ENCODE results near the gene NVL.

NVL gene

DNA sequence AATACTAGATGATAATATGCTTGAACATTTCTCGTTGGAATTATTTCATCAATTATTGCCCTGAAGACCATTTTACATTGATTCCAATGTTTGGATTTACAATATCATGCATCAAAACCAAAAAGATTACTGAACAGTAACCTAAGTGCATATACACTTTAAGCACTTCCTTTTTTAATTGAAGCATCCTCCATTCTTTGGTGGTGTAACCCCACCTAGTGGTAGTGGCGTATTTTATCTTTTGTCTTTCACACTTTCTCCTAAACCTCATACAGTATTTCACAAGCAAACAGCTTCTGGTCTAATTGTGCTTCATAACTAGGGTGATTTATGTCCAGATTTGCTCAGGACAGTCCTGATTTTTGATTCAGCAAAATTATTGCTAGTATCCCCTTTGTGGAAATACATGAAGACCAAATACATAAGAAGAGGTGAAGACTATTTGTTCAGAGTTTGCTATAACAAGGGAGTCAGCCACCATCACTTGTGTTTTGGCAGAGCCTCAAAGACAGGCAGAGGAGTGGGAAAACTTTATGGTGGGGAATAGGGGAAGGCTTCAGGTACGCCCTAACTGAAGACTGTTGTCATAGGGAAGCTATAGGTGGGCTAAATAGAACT is 3.4 kb upstream of the NVL start (continued):
- TF ChIP-seq, protein P1, sequence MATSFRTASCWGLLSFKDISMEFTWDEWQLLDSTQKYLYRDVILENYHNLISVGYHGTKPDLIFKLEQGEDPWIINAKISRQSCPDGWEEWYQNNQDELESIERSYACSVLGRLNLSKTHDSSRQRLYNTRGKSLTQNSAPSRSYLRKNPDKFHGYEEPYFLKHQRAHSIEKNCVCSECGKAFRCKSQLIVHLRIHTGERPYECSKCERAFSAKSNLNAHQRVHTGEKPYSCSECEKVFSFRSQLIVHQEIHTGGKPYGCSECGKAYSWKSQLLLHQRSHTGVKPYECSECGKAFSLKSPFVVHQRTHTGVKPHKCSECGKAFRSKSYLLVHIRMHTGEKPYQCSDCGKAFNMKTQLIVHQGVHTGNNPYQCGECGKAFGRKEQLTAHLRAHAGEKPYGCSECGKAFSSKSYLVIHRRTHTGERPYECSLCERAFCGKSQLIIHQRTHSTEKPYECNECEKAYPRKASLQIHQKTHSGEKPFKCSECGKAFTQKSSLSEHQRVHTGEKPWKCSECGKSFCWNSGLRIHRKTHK (tag by site-specific recombination; IDR thresholded peaks at IDR 0.05), result no peak
- TF ChIP-seq ZNF366 (tag by site-specific recombination; conservative IDR thresholded peaks at IDR 0.05) (peak; percentile 68), ZNF184 (tag by site-specific recombination; IDR thresholded peaks at IDR 0.05) (0 out of 2 replicates have a peak, but pooled peaks have one; percentile 40), ZNF560 (tag by site-specific recombination; IDR thresholded peaks at IDR 0.05; ENCODE audit: borderline replicate concordance) (no peak), ZNF114 (tag by site-specific recombination; IDR thresholded peaks at IDR 0.05) (no peak), ZNF2 (tag by site-specific recombination; IDR thresholded peaks at IDR 0.05) (peak; percentile 90), FEZF1 (tag by site-specific recombination; IDR thresholded peaks at IDR 0.05) (no peak), KLF10 (tag by site-specific recombination; IDR thresholded peaks at IDR 0.05) (no peak), ZBTB17 (tag by site-specific recombination; IDR thresholded peaks at IDR 0.05) (peak; percentile 70), ZNF146 (tag by site-specific recombination; IDR thresholded peaks at IDR 0.05) (no peak), ZNF354C (tag by site-specific recombination; IDR thresholded peaks at IDR 0.05; ENCODE audit: borderline replicate concordance, low read depth) (no peak), ZNF48 (tag by site-specific recombination; IDR thresholded peaks at IDR 0.05) (no peak), ZNF529 (tag by site-specific recombination; IDR thresholded peaks at IDR 0.05; ENCODE audit: insufficient replicate concordance) (no peak), SCRT2 (tag by site-specific recombination; IDR thresholded peaks at IDR 0.05) (no peak), ZSCAN23 (tag by site-specific recombination; IDR thresholded peaks at IDR 0.05) (no peak), ZNF214 (tag by site-specific recombination; IDR thresholded peaks at IDR 0.05; ENCODE audit: borderline replicate concordance) (no peak), ZNF558 (tag by site-specific recombination; IDR thresholded peaks at IDR 0.05) (0 out of 2 replicates have a peak, but pooled peaks have one; percentile 9), ZEB2 (tag by site-specific recombination; IDR thresholded peaks at IDR 0.05) (peak; percentile 50; the same call in 1 of the 2 replicates)
- TF ChIP-seq, protein P2, sequence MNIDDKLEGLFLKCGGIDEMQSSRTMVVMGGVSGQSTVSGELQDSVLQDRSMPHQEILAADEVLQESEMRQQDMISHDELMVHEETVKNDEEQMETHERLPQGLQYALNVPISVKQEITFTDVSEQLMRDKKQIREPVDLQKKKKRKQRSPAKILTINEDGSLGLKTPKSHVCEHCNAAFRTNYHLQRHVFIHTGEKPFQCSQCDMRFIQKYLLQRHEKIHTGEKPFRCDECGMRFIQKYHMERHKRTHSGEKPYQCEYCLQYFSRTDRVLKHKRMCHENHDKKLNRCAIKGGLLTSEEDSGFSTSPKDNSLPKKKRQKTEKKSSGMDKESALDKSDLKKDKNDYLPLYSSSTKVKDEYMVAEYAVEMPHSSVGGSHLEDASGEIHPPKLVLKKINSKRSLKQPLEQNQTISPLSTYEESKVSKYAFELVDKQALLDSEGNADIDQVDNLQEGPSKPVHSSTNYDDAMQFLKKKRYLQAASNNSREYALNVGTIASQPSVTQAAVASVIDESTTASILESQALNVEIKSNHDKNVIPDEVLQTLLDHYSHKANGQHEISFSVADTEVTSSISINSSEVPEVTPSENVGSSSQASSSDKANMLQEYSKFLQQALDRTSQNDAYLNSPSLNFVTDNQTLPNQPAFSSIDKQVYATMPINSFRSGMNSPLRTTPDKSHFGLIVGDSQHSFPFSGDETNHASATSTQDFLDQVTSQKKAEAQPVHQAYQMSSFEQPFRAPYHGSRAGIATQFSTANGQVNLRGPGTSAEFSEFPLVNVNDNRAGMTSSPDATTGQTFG (tag by site-specific recombination; IDR thresholded peaks at IDR 0.05; ENCODE audit: borderline replicate concordance), result no peak
- TF ChIP-seq, protein P3, sequence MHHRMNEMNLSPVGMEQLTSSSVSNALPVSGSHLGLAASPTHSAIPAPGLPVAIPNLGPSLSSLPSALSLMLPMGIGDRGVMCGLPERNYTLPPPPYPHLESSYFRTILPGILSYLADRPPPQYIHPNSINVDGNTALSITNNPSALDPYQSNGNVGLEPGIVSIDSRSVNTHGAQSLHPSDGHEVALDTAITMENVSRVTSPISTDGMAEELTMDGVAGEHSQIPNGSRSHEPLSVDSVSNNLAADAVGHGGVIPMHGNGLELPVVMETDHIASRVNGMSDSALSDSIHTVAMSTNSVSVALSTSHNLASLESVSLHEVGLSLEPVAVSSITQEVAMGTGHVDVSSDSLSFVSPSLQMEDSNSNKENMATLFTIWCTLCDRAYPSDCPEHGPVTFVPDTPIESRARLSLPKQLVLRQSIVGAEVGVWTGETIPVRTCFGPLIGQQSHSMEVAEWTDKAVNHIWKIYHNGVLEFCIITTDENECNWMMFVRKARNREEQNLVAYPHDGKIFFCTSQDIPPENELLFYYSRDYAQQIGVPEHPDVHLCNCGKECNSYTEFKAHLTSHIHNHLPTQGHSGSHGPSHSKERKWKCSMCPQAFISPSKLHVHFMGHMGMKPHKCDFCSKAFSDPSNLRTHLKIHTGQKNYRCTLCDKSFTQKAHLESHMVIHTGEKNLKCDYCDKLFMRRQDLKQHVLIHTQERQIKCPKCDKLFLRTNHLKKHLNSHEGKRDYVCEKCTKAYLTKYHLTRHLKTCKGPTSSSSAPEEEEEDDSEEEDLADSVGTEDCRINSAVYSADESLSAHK (tag by site-specific recombination; IDR thresholded peaks at IDR 0.05), result no peak
- TF ChIP-seq, protein P4, sequence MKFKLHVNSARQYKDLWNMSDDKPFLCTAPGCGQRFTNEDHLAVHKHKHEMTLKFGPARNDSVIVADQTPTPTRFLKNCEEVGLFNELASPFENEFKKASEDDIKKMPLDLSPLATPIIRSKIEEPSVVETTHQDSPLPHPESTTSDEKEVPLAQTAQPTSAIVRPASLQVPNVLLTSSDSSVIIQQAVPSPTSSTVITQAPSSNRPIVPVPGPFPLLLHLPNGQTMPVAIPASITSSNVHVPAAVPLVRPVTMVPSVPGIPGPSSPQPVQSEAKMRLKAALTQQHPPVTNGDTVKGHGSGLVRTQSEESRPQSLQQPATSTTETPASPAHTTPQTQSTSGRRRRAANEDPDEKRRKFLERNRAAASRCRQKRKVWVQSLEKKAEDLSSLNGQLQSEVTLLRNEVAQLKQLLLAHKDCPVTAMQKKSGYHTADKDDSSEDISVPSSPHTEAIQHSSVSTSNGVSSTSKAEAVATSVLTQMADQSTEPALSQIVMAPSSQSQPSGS (tag by site-specific recombination; IDR thresholded peaks at IDR 0.05; ENCODE audit: low read depth), result no peak
- TF ChIP-seq, protein P5, sequence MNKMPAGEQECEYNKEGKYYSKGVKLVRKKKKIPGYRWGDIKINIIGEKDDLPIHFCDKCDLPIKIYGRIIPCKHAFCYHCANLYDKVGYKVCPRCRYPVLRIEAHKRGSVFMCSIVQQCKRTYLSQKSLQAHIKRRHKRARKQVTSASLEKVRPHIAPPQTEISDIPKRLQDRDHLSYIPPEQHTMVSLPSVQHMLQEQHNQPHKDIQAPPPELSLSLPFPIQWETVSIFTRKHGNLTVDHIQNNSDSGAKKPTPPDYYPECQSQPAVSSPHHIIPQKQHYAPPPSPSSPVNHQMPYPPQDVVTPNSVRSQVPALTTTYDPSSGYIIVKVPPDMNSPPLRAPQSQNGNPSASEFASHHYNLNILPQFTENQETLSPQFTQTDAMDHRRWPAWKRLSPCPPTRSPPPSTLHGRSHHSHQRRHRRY (tag by site-specific recombination; IDR thresholded peaks at IDR 0.05), result no peak
- TF ChIP-seq, protein P6, sequence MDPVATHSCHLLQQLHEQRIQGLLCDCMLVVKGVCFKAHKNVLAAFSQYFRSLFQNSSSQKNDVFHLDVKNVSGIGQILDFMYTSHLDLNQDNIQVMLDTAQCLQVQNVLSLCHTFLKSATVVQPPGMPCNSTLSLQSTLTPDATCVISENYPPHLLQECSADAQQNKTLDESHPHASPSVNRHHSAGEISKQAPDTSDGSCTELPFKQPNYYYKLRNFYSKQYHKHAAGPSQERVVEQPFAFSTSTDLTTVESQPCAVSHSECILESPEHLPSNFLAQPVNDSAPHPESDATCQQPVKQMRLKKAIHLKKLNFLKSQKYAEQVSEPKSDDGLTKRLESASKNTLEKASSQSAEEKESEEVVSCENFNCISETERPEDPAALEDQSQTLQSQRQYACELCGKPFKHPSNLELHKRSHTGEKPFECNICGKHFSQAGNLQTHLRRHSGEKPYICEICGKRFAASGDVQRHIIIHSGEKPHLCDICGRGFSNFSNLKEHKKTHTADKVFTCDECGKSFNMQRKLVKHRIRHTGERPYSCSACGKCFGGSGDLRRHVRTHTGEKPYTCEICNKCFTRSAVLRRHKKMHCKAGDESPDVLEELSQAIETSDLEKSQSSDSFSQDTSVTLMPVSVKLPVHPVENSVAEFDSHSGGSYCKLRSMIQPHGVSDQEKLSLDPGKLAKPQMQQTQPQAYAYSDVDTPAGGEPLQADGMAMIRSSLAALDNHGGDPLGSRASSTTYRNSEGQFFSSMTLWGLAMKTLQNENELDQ (tag by site-specific recombination; IDR thresholded peaks at IDR 0.05; ENCODE audit: low read depth), result no peak

Data from HEK293 (cell line).